Daoy (cell line): Measurements from ENCODE around the gene NOM1. TPM values are rescaled to one million over a fixed set of nuclear protein-coding genes. Genes with fewer than 3 reads are reported as not detected.

Experiments
- DNase-seq: peaks from one replicate; pipeline ENCODE4 v3.0.0-alpha.2; 2015; ENCODE audit warnings: low read depth
- total RNA-seq: library from RNA; depleted of rRNA; stranded (reverse); fragments of >200 nt; shearing (Covaris generic); gene quantifications from 2 replicates; pipeline ENCODE4 v1.2.3, GENCODE V29; 2014

The NOM1 gene
- total RNA-seq, 1 experiment from 2014 or later, result 22.1 TPM

GRCh38 chr7:156984174-156984891, 34.8 kb downstream of the NOM1 start:
- no peak for DNase-seq

GRCh38 chr7:156985101-156985992, 35.8 kb downstream of the NOM1 start:
- no peak for DNase-seq

DNA sequence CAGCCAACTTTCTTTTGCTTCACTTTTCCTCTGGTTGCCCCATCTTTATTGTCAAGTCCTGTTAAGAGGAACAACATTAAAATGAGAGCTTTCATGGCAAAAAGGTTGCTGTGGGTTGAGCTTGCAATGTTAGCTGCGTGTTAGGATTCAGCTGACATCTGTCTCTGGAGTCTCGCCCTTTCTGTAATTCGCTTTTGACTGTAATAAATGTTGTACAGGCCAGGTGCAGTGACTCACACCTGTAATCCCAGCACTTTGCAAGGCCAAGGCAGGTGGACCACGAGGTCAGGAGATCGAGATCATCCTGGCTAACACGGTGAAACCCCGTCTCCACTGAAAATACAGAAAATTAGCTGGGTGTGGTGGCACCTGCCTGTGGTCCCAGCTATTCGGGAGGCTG, 36.9 kb downstream of the NOM1 start:
- DNase-seq, result no peak

DNA sequence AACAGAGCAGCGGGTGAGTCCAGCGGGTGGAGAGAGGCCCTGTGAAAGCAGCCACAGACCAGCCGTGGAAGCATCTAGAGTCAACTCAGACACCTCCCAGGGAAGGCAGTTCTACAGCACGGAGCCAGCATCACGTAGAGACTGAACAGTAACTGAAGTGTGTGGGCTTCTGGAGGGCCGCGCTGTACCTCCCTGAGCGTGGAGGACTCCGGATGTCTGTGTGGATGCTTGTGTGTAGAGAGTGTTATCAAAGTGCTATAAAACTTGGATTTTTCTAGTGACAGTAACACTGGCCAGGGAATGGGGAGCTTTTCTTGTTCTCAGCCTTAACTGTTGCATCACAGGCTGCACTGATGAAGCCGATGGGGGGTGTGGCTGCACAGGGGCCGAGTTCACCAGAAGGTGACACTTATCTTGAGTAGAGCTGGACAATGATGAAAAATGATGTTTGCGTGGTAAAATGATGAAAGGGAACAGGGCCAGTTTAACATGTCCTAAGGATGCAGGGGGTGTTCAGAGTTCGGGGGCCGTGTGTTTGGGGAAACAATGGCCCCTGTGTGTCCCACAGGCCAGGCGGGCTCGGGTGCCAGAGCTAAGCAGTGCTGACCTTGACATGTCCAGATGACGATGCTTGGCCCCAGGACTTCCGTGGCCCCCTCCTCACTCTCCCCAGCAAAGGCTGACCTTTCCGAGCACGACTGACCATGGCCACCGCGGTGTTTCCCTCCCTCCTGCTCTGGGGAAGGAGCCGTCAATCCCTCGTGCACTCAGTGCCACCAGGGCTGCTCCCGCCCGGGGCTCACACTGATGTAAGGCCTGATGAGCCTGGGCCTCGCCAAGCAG, 39.1 kb downstream of the NOM1 start:
- no peak for DNase-seq

- no peak for DNase-seq
Measured at GRCh38 chr7:156989766-156990535, 40.4 kb downstream of the NOM1 start.

DNA sequence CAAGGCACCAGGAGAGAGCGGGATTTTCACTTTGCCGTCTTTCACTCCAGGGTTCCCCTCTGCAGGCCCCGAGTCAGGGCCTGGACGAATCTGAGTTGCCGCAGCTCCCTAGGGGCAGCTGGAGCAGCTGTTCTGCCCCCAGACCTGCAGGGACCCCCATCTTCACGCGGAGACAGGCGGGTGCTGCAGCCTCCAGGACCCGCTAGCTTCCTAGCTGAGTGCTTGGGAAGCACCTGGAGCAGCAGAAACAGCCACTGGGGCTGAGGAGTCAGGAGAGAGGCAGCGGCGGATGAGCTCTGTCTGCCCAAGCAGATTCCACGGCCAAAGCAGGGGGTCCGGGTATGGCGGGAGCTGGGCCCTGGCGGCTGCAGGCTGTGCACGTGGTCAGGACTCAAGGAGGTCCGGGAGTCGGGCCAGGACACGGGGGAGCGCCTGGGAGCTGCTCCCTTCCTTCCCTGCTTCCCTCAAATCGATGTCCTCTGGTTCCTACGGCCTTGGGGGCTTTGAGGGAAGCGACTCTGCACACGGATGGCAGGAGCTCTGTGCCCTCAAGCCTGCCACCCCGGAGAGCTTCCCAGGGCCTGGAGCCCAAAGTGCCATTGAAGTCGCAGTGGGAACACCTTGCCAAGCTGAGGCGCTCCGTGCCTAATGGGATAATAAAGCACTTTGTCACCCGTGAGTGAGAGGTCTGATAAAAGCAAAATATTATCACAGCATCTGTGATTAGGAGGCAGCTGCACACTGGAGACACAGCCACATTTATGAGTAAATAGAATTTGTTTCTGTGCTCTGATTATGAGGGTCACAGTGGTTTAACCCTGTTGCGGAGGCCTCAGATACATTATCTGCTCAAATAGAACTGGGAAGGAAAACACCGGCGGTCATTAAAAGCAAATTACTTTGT, 43.8 kb downstream of the NOM1 start:
- DNase-seq, result no peak

DNA sequence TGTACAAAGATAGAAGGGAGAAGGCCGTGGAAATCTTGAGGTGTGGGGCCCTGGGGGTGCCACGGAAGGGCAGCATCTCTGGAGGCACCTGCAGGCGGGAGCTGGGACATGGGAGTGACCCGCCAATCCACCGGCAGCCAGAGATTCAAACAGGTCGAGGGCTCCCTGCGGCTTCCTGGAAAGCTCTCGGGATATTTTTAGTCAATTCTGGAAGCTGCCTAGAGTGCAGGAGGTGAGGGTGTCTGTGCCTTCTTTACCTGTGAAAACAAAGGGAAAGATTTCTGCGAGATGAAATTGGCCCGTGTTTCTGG, 44.4 kb downstream of the NOM1 start:
- DNase-seq, result no peak

DNA sequence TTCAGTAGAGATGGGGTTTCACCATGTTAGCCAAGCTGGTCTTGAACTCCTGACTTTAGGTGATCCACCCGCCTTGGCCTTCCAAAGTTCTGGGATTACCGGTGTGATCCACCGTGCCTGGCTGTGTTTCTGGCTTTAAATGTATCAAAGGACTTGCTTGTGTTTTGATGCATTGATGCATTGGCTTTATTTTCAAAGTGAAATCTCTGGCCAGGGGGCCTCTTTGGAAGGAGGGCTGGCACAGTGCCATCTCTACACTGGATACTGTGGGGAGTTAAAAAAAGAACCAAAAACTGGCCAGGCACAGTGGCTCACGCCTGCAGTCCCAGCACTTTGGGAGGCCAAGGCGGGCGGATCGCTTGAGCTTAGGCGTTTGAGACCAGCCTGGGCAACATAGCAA, 44.9 kb downstream of the NOM1 start:
- no peak for DNase-seq

GRCh38 chr7:156998988-156999957, 49.8 kb downstream of the NOM1 start:
- no peak for DNase-seq

DNA sequence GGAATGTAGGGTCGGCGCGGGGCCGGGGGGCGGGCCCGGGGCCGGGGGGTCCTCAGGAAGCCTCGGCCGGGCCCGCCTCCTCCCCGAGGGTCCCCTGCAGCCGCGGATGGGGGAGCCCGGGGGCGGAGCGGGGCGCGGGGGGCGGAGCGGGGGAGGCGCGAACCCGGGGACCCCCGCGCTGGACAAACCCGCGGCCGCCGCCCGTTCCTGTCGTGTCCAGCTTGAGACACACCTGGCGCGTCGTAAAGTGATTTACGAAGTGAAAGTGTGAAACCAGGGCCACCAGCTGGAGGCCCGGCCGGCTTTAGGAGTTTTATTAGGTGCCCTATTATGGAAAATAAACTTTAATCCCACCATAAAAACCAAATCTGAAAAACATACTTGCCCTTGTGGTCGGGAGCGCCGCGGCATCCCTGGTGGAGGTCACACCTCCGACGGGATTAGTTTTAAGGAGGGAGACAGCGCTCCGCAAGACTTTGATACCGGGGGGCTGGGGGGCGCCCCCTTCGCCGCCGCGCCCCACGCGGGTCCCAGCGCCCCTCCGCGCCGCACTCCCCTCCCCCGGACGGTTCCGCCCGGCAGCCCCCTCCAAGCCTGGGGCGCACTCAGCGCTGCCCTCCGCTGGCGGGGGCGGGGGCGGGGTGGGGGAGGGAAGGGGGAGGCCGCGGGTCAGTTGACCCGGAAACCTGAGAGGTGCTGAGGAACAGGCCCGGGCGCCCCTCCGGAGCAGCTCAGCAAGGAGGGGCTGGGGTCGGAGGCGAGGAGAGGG, 50.6 kb downstream of the NOM1 start:
- DNase-seq, result no peak

GRCh38 chr7:157000741-157001653, 51.5 kb downstream of the NOM1 start:
- DNase-seq, result no peak

GRCh38 chr7:157001920-157002818, 52.7 kb downstream of the NOM1 start:
- no peak for DNase-seq

DNA sequence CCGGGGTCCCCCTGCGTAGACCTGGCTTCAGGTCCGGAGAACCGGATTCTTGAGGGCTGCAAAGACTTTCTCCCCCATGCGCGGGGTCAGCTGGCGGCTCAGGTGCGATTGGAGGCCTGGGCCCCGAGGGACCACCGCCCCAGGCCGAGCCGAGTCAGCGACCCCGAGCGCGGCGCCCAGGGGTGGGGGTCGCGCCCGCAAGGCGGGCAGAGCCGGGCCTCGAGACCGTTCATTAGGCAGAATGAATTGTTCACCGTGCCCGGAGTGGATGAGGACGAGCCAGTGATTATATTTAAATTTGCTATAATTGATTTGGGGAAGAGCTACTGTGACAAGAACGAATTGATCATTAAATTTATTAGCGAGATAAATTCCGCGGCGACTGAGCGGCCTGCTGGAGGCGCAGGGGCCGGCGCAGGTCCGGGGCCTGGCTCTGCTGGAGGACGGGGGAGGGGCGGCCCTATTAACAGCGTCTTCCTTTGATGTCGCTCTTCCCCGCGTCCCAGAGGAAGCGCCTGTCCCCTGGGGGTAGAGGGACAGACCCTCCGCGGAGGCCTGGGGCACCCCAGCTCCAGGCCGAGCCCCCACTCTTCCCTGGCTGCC, 53.4 kb downstream of the NOM1 start:
- no peak for DNase-seq

- no peak for DNase-seq
Measured at GRCh38 chr7:157003445-157003755, 53.9 kb downstream of the NOM1 start.

DNA sequence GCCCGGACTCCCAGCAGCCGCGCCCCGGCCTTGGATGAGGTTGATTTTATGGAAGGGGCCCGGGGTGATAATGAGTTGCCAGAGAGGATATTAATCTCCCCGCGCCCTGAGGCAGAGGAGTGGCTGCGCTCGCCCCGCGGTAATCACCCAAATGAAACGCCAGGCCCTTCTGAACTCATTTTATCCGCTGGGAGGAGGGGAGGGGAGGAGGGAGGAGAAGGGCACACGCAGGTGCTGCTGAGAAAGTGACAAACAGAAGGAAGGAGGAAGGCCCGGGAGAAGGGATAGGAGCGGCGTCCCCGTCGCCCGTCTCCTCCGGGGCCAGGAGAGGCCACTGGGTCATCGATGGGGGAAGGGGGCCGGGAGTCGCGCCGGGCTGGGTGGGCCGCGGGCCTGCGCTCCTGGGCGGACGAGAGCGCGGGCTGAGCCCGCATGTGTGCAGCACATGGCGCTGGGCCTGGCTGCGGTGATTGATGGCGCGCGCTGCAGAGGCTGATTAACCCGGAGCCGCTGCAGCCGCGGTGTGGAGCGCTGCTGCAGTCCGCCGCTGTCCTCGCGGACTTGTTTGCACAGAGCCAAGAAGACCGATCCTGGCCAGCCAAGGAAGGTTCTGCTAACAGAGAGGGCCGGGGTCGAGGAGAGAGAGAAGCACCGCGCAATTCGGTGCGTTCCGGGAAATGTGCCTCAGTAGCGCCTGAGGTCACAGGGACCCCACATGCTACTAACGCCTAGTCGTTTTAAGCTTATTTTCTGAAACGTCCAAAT, 54.4 kb downstream of the NOM1 start:
- DNase-seq, result peak; percentile 80
